GM18519 (cell line): Measurements from ENCODE around the gene ZNF428.
"Not testable (repeated sequence)": the region's sequence is repeated elsewhere in the genome, so short reads cannot be mapped to it uniquely, and the experiment has no call there.

Source experiments
- ATAC-seq: cut with Tn5 transposase; IDR thresholded peaks from one replicate; pipeline ENCODE4 v1.9.1; 2021; ENCODE audit warnings: mild to moderate bottlenecking, moderate library complexity; ENCODE audit not compliant: unreplicated experiment, low FRiP score

ZNF428 gene

DNA sequence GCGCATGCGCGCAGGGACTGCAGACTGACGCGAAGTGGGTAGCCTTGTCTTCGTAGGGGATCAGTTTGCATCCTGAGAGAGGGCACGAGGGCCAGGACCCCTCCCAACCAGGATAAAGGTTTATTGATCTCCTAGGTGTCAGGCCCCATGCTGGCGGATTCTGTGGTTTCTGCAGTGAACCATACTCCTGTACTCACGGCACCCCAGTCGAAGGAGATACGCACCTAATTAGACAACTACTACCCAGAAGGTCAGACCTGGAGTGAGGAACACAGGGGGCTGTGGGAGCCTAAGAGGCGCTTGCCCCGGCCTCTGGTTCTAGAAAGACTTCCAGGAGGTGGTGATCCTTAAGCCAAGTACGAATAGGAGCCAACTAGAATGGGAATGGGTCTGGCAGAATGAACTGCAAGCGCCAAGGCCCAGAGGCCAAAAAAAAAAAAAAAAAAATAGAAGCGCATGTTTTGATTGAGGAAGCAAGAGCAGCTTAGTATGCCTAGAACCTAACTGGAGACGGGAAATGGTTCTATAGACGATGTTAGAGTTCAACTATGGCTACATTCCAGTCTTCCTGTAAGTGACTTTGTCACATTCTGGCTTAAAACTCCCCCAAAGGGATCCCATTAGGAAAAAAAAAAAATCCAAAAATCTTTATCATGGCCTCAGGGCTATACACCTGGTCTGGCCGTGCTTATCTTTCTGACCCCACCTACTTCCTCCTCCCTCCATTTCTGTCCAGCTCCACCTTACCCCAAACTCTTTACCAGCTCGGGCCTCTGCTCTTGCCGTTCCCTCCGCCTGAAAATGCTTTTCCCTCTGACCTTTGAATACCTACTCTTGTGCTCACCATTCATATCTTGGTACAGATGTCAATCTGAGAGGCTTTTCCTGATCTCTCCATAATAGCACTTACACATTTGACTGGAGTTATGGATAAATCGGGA is 902 bp upstream of the ZNF428 start:
- ATAC-seq, result no peak

DNA sequence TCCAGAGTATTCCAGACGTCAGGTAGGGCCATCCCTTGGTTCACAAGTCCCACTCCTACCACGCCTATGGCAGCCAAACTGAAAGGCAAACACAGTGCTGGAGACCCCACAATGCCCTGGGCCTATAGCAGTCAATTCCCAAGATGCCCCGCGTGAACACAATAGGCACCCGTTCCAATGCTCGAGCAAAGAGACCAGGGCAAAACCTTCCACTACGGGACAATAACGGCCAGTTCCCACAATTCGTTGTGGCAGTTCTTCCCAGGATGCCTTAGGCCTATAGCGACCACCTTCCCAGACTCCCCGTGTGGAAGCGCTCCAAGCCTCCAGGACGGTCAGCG is 538 bp downstream of the ZNF428 start:
- peak; percentile 6 for ATAC-seq

DNA sequence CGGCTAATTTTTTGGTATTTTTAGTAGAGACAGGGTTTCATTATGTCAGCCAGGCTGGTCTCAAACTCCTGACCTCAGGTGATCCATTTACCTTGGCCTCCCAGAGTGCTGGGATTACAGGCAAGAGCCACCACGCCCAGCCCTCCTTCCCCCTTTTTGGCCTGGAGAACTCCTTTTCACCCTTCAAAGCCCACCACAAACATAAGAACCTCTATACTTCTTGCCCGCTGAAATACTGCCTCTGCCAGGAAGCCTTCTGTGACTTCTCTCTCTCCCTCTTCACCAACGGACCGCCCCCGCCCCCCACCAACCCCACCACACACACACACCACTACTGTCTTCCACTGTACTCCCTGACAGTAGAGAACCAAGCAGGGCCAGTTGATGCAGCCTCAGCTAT is 2.5 kb downstream of the ZNF428 start:
- ATAC-seq, result no peak

- no peak for ATAC-seq
Observed at GRCh38 chr19:43616306-43616705, 3.1 kb downstream of the ZNF428 start.

DNA sequence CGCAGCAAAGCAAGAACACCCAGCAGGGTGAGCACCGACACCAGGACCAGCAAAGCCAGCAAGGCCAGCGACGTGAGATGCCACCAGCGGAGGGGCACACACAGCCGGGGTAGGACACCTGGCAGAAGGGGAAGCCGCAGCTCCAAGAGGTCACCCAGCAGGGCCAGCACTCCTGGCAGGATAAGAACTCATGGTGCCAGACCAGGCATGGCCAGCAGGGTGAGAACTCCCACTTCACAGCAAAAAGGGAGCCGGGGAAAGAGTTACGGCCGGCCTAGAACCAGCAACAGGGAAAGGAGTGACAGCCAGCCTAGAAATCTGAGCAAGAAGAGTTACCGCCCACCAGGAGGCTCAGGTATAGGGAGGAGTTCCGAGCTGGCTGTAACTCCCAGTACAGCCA is 7.1 kb downstream of the ZNF428 start:
- no peak for ATAC-seq

DNA sequence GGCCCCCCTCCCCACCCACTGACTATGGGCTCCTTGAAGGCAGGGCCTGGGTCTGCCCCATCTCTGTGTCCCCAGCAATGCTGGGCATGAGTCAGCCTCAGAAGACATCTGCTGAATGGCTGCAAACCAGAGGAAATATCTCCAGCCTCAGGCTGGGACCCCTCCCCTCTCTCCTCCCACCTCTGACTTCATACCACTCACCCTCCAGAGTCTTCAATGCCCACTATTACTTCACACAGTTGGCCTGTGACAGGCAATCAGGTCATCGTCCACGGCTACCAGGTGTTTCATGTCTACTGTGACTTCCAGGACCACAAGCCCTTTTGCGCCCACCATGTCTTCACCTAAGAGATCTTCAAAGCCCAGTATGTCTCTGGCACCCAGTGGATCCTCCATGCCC is 7.6 kb downstream of the ZNF428 start, which contains the start of gene SRRM5:
Gene SRRM5, plus strand, starts transcription at position 301 of the 400 bp plus-strand sequence. Its CDS starts 34 bp downstream, at position 335.
- no peak for ATAC-seq

DNA sequence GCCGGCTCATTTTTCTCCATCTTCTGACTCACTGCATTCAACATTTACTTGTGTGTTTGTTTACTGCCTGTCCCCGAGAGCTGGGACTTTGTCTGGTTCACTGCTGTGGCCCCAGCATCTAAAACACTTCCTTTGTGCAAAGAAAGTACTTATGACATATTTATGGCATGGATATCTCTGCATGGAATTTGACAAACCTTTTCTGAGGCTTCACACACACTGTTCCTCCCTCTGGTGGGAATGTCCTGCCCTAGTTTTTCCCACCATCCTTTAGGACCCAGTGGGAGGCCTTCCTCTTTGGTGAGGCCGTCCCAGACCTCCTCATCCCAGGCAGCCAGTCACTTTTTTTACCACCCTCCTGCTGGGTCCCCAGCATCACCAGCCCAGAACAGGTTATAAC is 8.9 kb downstream of the ZNF428 start:
- ATAC-seq, result no peak

GRCh38 chr19:43609872-43610271 is 9.6 kb downstream of the ZNF428 start:
- ATAC-seq, result no peak

DNA sequence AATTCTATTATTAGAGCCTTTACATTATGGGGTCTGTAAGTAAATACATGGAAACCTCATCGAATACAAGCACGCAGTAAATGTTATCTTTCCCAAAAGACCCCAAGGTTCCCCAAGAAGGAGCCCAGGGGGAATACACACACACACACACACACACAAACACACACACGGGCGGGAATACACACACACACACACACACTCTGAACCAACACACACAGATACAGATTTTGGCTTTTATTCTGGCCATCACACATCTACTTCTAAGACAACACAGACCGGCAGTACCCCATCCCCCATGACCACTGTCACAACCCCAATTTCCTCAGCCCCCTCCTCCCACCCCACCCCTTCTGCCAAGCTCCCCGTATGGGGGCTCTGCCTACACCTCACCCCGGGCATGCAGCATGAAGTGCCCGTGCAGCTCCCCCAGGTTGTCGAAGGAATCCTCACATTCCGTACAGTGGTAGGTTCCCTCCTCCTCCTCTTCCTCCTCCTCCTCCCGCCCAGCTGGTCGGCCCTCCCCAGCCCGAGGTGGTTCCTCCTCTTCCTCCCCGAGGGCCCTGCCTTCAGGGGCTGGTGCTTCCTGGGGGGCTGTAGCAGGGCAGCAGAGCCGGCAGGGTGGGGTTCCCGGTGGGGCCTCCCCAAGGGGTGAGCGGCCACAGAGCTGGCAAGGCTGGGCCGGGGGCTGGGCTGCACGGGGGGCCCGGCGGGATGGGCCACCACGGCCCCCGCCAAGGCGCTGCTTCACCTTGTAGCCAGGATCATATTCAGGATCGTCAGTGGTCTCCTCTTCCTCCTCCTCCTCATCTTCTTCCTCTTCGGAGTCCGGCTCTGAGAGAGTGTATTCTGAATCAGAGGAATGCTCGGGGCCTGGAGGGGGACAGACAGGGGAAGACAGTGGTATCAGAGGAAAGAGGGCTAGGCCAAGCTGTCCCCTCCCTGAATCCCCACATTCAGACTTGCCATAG is 11.9 kb downstream of the ZNF428 start:
- no peak for ATAC-seq

DNA sequence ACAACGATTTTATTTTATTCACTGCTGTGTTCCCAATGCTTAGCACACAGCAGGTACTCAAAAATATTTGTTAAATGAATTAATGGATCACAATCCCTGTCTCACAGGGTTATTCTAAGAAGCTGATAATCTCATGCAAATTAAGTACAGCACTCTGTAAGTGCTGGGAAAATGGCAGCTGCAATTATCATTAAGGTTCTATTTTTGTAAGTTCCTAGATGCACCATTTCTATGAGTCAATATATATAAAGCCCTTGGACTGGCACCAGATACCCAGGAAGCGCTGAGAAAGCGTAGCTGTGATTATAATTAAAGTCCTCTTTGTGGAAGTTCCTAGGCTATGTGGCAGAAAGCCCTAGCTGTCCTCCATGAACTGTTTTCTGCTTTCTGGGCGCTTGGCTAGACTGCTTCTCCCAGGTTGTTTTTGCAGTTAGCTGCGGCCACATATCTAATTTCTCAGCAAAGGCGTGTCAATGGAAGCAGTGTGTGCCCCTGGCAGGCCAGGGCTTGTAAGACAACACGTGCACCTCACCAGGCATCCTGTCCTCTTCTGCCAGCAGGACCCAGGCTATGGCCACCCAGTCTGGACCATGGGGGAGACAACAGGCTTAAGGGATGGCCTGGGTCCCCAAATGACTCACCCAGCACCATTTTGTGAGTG is 12.7 kb downstream of the ZNF428 start:
- ATAC-seq, result no peak

GRCh38 chr19:43605875-43606568 is 13.4 kb downstream of the ZNF428 start:
- ATAC-seq, result no peak

DNA sequence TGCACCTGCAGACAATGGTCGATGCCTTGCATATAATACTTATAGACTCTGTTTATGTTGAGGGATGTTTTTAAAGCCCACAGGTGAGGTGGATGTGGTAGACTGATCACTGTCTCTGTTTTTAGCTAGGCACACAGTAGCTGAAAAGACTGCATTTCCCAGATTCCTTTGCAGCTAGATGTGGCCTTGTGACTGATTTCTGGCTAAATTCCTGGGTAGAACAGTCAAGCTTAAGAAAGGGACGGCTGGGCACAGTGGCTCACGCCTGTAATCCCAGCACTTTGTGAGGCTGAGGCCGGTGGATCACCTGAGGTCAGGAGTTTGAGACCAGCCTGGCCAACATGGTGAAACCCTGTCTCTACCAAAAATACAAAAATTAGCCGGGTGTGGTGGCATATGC is 19.1 kb downstream of the ZNF428 start:
- ATAC-seq, result not testable (repeated sequence)

- ATAC-seq, result no peak
Observed at GRCh38 chr19:43599635-43600295, 19.7 kb downstream of the ZNF428 start.

- no peak for ATAC-seq
Observed at GRCh38 chr19:43598445-43599240, 20.8 kb downstream of the ZNF428 start.

GRCh38 chr19:43597876-43598275 is 21.6 kb downstream of the ZNF428 start:
- ATAC-seq, result no peak

DNA sequence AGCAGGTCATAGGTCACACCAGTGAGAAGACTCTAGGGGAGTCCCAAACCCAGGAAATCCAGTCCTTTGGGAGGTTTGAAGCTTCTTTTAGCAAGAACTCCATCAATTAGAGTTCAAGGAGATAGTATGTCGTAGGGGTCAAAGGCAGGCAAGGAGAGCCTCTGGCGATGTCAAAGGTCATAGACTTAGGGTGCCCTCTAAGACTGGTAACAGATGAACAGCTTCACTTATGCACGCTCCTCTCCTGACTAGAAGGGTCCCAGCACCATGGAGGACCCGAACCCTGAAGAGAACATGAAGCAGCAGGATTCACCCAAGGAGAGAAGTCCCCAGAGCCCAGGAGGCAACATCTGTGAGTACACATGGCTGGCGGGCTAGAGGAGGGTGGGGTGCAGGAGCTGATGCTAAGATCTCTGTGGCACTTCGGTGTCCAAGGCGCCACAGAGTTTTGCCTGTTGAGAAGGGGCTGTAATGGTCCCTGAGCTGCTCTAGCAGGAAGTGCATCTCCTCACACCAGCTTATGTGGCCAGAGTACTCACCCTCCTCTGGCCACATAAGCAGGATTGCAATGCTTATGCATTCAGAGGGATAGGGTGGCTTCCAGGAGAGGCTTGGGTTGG is 22.5 kb downstream of the ZNF428 start:
- no peak for ATAC-seq

DNA sequence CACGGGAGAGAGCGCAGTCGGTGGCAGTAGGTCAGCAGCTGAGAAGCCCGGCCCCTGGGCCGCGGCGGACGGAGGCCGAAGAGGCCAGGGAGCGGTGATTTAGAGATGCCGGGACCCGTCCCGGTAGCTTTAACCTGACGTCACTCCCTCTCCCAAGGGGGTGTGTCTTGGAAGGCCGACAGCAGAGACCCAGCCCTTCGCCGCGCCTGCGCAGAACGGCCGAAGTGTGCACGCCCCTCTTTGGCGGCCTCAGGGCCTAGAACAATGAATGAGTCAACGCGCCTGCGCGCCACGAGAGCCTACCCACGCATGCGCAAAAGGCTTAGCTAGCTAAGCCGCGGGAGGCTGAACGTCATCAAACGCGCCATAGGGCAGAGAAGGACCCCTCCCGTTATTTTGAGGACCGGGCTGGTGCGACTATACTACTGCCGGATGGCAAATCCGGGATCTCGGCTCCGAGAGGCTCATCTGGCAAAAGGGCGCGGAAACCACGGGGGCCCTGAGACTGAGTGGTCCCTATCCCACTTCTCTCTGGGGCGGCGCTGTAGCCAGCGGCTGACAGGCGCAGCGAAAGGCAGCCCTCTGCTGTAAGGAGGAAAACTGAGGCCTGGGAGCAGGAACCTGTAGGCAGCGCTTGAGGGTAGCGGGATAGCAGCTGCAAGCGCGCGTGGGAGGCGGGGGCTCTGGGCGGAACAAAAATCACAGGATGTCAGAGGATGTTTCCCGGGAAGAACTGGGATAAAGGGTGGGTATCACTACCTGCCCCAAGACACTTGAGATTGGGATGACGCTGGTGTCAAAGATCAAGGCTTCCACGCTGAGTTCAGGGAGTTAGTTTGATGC is 23.2 kb downstream of the ZNF428 start, which contains the start of the genes IRGQ and ZNF576:
Gene IRGQ, minus strand, starts transcription at position 136 of the 843 bp plus-strand sequence. CDS start 796 bp downstream, outside the sequence.
Gene ZNF576, plus strand, starts transcription at position 597 of the 843 bp plus-strand sequence. CDS start 514 bp downstream, outside the sequence.
- ATAC-seq, result peak; percentile 63
